A375 (cell line): ENCODE results near the gene GPR17. TPM values are rescaled to one million over a fixed set of nuclear protein-coding genes. Genes with fewer than 3 reads are reported as not detected.

Experiments used
- total RNA-seq: library from RNA; depleted of rRNA; stranded (reverse); fragments of >200 nt; shearing (Covaris generic); gene quantifications from 2 replicates; pipeline ENCODE4 v1.2.3, GENCODE V29; 2014; rRNA removed

Gene GPR17, protein sequence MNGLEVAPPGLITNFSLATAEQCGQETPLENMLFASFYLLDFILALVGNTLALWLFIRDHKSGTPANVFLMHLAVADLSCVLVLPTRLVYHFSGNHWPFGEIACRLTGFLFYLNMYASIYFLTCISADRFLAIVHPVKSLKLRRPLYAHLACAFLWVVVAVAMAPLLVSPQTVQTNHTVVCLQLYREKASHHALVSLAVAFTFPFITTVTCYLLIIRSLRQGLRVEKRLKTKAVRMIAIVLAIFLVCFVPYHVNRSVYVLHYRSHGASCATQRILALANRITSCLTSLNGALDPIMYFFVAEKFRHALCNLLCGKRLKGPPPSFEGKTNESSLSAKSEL
- total RNA-seq: 0.27 TPM in 1 of 2 replicates, not detected in the other

DNA sequence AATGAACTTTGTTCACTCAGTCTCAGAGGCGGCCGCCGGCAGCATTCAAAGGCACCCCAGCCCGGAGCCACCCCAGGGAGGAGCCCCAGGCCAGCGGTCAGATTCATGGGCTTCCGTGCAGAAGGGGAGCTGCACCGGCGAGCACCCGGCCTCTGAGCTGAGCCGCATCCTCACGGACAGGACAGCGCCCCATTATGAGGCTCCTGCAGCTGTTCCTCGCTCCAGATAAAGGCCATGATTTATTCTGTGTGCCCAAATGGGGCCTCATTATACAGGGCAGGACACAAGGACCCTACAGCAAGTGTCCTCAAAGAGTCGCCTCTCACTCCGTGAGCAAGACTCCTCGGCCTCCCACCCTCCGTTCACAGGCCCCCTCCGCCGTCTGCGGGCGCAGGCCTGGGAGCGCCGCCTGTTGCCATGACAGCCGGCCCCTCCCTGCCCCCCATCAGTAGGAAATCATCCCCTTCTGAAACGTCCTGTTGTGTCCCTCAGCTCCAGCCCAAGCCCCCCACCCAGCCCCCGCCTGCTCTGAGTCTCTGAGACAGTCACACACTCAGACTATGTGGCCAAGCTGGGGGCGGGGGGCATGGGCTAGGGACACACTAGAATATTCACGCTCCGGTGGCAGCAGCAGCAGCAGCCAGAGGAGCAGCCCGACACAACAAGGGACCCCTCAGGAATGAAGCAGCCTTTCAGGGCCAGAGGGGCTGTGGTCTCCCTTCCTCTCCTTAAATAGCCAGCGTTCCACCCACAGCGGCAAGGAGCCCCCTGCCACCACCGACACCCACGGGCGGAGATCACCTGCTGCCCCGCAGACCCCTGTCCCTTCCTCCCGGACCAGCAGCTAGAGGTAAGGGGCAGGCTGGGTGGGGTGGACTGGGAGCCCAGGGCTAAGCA, at the start of gene GPR17:
Gene GPR17, plus strand, starts transcription at position 759 of the 897 bp plus-strand sequence. CDS start 4,583 bp downstream, outside the sequence.

GRCh38 chr2:127675331-127676261, 29.6 kb downstream of the GPR17 start, which contains the start of gene LIMS2:
Gene LIMS2 (minus strand): TSS chr2:127675530. CDS start chr2:127675024, 506 bp downstream.

GRCh38 chr2:127701193-127701650, 55.3 kb downstream of the GPR17 start, which contains the start of gene SFT2D3:
Gene SFT2D3 (plus strand): TSS chr2:127701497. CDS start chr2:127701529, 32 bp downstream.

Other genes starting within 250 kb of the GPR17 start
- gene PROC, start 227.7 kb upstream of the GPR17 start, total RNA-seq: not detected in 2 replicates
- 28.0 and 39.9 TPM in 2 replicates for gene IWS1, start 119.7 kb upstream of the GPR17 start, total RNA-seq
- 0.79 and 0.80 TPM in 2 replicates for gene MYO7B, start 110.5 kb upstream of the GPR17 start, total RNA-seq
- 0.19 and 0.48 TPM in 2 replicates for gene LIMS2, start 29.4 kb downstream of the GPR17 start, total RNA-seq
- 4.8 and 5.8 TPM in 2 replicates for gene SFT2D3, start 55.3 kb downstream of the GPR17 start, total RNA-seq
- gene WDR33, start 165.0 kb downstream of the GPR17 start, total RNA-seq: 19.7 and 28.8 TPM in 2 replicates
- gene POLR2D, start 212.0 kb downstream of the GPR17 start, total RNA-seq: 21.2 and 21.6 TPM in 2 replicates
- 13.1 and 15.1 TPM in 2 replicates for gene AMMECR1L, start 239.8 kb downstream of the GPR17 start, total RNA-seq